Panc1 (cell line): ENCODE measurements around the gene PPP6R2.

Experiments used
- POLR2AphosphoS5 ChIP-seq: IDR thresholded peaks from 2 replicates; pipeline ENCODE4 v1.6.1; 2012; ENCODE audit warnings: mild to moderate bottlenecking, low read depth, low read length, moderate library complexity
- TF ChIP-seq, protein P1 (sequence below): fragments of 450-650 bp; IDR thresholded peaks from 2 replicates; pipeline ENCODE4 v1.5.1; 2017; ENCODE audit warnings: mild to moderate bottlenecking
- TF ChIP-seq, protein P2 (sequence below), 2 experiments: IDR thresholded peaks; 2 replicates each; pipeline ENCODE4 v1.6.1; 2011 to 2012; ENCODE audit warnings: low read depth in 2 of 2, control low read depth in 1 of 2, low read length in 1 of 2, mild to moderate bottlenecking in 1 of 2, moderate library complexity in 1 of 2; ENCODE audit not compliant: insufficient read depth in 1 of 2

DNA sequence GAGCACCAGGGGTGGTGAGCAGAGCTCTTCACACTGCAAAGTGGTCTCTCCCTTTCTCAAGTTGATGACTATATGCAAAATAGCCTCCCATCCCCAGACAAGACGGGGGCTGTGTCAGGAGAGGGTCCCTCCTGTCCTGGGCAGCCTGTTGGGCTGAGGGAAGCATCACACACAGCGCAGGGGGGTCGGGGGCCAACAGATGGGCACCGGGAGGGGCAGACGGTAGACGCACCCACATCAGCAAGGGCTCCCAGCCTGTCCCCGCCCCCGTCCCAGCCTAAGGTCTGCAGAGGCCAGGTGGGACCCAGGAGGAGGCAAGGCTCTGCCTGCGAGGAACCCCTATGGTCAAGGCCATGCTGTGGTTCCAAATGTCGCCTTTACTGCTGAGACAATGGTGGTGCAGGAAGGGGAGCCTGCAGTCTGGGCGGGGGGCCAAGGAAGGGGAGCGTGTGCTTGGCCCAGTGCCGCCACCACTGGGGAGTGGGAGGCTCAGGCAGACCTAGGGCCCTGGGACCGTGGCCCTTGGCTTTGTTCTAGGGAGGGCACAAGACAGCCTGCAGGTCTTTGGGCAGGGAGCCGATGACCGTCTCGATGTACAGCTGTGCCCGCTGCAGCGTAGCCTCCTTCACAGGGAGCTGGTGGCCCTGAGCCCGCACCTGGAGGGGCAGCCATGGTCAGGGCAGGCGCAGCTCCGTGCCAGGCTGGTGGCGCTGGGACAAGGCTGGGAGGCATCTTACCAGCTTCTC, 31.3 kb upstream of the PPP6R2 start:
- TF ChIP-seq, protein P1, sequence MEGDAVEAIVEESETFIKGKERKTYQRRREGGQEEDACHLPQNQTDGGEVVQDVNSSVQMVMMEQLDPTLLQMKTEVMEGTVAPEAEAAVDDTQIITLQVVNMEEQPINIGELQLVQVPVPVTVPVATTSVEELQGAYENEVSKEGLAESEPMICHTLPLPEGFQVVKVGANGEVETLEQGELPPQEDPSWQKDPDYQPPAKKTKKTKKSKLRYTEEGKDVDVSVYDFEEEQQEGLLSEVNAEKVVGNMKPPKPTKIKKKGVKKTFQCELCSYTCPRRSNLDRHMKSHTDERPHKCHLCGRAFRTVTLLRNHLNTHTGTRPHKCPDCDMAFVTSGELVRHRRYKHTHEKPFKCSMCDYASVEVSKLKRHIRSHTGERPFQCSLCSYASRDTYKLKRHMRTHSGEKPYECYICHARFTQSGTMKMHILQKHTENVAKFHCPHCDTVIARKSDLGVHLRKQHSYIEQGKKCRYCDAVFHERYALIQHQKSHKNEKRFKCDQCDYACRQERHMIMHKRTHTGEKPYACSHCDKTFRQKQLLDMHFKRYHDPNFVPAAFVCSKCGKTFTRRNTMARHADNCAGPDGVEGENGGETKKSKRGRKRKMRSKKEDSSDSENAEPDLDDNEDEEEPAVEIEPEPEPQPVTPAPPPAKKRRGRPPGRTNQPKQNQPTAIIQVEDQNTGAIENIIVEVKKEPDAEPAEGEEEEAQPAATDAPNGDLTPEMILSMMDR = no peak
- TF ChIP-seq, protein P2, sequence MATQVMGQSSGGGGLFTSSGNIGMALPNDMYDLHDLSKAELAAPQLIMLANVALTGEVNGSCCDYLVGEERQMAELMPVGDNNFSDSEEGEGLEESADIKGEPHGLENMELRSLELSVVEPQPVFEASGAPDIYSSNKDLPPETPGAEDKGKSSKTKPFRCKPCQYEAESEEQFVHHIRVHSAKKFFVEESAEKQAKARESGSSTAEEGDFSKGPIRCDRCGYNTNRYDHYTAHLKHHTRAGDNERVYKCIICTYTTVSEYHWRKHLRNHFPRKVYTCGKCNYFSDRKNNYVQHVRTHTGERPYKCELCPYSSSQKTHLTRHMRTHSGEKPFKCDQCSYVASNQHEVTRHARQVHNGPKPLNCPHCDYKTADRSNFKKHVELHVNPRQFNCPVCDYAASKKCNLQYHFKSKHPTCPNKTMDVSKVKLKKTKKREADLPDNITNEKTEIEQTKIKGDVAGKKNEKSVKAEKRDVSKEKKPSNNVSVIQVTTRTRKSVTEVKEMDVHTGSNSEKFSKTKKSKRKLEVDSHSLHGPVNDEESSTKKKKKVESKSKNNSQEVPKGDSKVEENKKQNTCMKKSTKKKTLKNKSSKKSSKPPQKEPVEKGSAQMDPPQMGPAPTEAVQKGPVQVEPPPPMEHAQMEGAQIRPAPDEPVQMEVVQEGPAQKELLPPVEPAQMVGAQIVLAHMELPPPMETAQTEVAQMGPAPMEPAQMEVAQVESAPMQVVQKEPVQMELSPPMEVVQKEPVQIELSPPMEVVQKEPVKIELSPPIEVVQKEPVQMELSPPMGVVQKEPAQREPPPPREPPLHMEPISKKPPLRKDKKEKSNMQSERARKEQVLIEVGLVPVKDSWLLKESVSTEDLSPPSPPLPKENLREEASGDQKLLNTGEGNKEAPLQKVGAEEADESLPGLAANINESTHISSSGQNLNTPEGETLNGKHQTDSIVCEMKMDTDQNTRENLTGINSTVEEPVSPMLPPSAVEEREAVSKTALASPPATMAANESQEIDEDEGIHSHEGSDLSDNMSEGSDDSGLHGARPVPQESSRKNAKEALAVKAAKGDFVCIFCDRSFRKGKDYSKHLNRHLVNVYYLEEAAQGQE (IDR thresholded peaks at IDR 0.05; ENCODE audit: insufficient read depth in 1 of 2, low read depth in 2 of 2, low read length in 1 of 2) = no peak
- no peak for TF ChIP-seq POLR2AphosphoS5
